ENCODE measurements around the gene TRPM3. TPM values are rescaled to one million over a fixed set of nuclear protein-coding genes. Genes with fewer than 3 reads are reported as not detected.

TRPM3 gene
- total RNA-seq, 4 donors from 2014 or later: under 0.01 to 0.26 (median under 0.01) TPM

- Histone ChIP-seq H3K4me3 (no peak overlapping the region), H3K27me3 (no peaks in the 10 kb centered on the region), H3K27ac (peak overlapping the region in 1 of 4 donors; percentile 6), H3K36me3 (no peaks in the 10 kb centered on the region), H3K9me3 (no peaks in the 10 kb centered on the region), H3K4me1 (peaks cover 0 to 8% (median 0%) of the 10 kb centered on the region in 3 donors)
- intact Hi-C loops (cut with DNase I): no loop called here
- TF ChIP-seq, protein P1, sequence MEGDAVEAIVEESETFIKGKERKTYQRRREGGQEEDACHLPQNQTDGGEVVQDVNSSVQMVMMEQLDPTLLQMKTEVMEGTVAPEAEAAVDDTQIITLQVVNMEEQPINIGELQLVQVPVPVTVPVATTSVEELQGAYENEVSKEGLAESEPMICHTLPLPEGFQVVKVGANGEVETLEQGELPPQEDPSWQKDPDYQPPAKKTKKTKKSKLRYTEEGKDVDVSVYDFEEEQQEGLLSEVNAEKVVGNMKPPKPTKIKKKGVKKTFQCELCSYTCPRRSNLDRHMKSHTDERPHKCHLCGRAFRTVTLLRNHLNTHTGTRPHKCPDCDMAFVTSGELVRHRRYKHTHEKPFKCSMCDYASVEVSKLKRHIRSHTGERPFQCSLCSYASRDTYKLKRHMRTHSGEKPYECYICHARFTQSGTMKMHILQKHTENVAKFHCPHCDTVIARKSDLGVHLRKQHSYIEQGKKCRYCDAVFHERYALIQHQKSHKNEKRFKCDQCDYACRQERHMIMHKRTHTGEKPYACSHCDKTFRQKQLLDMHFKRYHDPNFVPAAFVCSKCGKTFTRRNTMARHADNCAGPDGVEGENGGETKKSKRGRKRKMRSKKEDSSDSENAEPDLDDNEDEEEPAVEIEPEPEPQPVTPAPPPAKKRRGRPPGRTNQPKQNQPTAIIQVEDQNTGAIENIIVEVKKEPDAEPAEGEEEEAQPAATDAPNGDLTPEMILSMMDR (IDR thresholded peaks at IDR 0.05): no peak
- 50 to 58% methylated on average over 4 of the region's 4 CpGs for WGBS, 2 donors
- no peak for DNase-seq
These were observed 552.2 kb downstream of the TRPM3 start for GRCh38 chr9:70569070-70569772.

DNA sequence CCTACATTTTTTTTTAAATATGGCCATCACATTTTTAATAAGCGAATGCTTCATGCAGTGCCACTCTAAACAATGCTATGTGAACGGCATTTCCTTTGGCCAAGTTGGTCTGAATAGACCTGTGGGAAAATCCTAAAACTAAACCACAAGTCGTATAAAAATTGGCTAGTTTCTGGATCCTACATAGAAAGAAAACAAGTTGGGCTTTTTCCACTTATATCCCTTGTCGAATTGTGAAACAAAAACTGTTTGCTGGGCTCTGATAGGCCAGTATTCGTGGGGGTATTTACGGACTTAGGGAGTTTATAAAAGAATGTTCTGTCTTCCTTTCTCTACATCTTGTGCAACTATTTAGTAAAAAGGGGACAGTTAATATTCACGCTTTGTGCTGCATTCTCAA lies 553.9 kb downstream of the TRPM3 start:
- no peaks in the 10 kb centered on the region for H3K27me3 ChIP-seq
- intact Hi-C loops (cut with DNase I): no loop called here
- TF ChIP-seq, protein P1 (IDR thresholded peaks at IDR 0.05): no peak
- TF ChIP-seq POLR2A (IDR thresholded peaks at IDR 0.05): no peak
- H3K36me3 ChIP-seq: no peaks in the 10 kb centered on the region
- H3K4me1 ChIP-seq: peaks cover 0 to 21% (median 9%) of the 10 kb centered on the region in 3 donors
- no peak for DNase-seq
- 79 to 80% methylated on average over 7 of the region's 7 CpGs for WGBS, 2 donors
- H3K27ac ChIP-seq: peak overlapping the region in 2 of 4 donors; percentile 1 to 4
- H3K9me3 ChIP-seq: no peaks in the 10 kb centered on the region
- H3K4me3 ChIP-seq: no peak overlapping the region

DNA sequence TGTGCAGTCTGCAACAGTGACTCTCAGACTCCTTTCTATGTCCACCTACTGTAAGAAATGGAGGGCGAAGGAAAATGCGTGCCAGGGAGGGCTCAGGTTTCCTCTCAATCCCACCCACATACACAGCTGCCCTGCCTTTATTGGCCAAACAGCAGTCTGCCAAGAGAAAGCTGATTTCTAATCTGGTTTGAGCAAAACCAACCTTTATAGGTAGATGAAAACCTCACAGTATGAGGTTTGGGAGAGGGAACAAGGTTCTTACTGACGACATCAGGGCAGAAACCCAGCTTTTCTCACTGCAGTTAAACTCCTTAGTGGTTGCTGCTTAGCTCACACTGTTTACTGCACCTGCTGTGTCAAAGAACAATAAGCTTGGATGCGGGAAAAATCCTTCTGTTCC lies 554.7 kb downstream of the TRPM3 start:
- Histone ChIP-seq H3K4me1 (peaks cover 0 to 25% (median 9%) of the 10 kb centered on the region in 3 donors), H3K36me3 (no peaks in the 10 kb centered on the region), H3K9me3 (no peaks in the 10 kb centered on the region), H3K4me3 (no peak overlapping the region), H3K27ac (peak overlapping the region in 1 of 4 donors; percentile 1), H3K27me3 (no peaks in the 10 kb centered on the region)
- DNase-seq: no peak
- WGBS, 2 donors: 53 to 76% methylated on average over 3 of the region's 4 CpGs
- TF ChIP-seq POLR2A (IDR thresholded peaks at IDR 0.05): no peak
- TF ChIP-seq, protein P1 (IDR thresholded peaks at IDR 0.05): no peak
- intact Hi-C loops (cut with DNase I): no loop called here

GRCh38 chr9:70566066-70566465 lies 555.4 kb downstream of the TRPM3 start:
- Histone ChIP-seq H3K4me3 (no peak overlapping the region), H3K36me3 (no peaks in the 10 kb centered on the region), H3K4me1 (peaks cover 0 to 25% (median 9%) of the 10 kb centered on the region in 3 donors), H3K9me3 (no peaks in the 10 kb centered on the region), H3K27me3 (no peaks in the 10 kb centered on the region), H3K27ac (no peak overlapping the region)
- intact Hi-C loops (cut with DNase I): no loop called here
- TF ChIP-seq, protein P1 (IDR thresholded peaks at IDR 0.05): no peak
- TF ChIP-seq POLR2A (IDR thresholded peaks at IDR 0.05): no peak
- WGBS, 2 donors: 71 to 87% methylated on average over 3 of the region's 3 CpGs
- DNase-seq: no peak

- no peak for DNase-seq
- Histone ChIP-seq H3K27me3 (no peaks in the 10 kb centered on the region), H3K4me1 (peaks cover 0 to 25% (median 9%) of the 10 kb centered on the region in 3 donors), H3K36me3 (no peaks in the 10 kb centered on the region), H3K4me3 (no peak overlapping the region), H3K9me3 (no peaks in the 10 kb centered on the region), H3K27ac (peak overlapping the region; percentile 48 to 78 (median 69))
- intact Hi-C loops (cut with DNase I): no loop called here
- 64 to 70% methylated on average over 8 of the region's 8 CpGs for WGBS, 2 donors
- TF ChIP-seq, protein P1 (IDR thresholded peaks at IDR 0.05): no peak
- TF ChIP-seq POLR2A (IDR thresholded peaks at IDR 0.05): no peak
These were observed 556.7 kb downstream of the TRPM3 start for GRCh38 chr9:70564468-70565335.

Data from esophagus squamous epithelium (tissue), 5 donors.